Measurements from ENCODE around the gene COQ8B.

DNA sequence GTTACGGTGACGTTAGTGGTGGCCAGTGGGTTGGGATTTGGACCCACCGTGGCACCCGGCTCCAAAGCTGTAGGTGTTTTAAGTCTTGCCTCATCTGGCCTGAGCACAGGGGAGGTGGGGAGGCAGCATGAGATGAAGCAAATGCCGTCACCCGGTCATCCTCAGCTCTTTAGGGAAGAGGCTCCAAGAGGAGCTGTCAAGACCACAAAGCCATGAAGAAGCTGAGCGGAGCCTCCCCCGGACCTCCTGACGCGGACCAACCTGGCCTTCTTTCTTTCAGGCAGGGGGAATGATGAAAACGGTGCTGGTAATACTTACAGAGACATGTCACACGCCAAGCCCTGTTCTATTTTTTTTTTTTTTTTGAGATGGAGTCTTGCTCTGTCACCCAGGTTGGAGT is 26.2 kb upstream of the COQ8B start:
- TF ChIP-seq, protein P1, sequence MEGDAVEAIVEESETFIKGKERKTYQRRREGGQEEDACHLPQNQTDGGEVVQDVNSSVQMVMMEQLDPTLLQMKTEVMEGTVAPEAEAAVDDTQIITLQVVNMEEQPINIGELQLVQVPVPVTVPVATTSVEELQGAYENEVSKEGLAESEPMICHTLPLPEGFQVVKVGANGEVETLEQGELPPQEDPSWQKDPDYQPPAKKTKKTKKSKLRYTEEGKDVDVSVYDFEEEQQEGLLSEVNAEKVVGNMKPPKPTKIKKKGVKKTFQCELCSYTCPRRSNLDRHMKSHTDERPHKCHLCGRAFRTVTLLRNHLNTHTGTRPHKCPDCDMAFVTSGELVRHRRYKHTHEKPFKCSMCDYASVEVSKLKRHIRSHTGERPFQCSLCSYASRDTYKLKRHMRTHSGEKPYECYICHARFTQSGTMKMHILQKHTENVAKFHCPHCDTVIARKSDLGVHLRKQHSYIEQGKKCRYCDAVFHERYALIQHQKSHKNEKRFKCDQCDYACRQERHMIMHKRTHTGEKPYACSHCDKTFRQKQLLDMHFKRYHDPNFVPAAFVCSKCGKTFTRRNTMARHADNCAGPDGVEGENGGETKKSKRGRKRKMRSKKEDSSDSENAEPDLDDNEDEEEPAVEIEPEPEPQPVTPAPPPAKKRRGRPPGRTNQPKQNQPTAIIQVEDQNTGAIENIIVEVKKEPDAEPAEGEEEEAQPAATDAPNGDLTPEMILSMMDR (IDR thresholded peaks at IDR 0.05): no peak
- TF ChIP-seq EZH2 (IDR thresholded peaks at IDR 0.05): no peak
- TF ChIP-seq EZH2phosphoT487 (IDR thresholded peaks at IDR 0.05): no peak

Data from neural progenitor cell (in vitro differentiated cells).